ENCODE data around the gene UBAP2.

- no peak for TF ChIP-seq CTCF (IDR thresholded peaks at IDR 0.05; ENCODE audit: low read length)
- TF ChIP-seq EZH2 (IDR thresholded peaks at IDR 0.05; ENCODE audit: borderline replicate concordance, low read length): no peak
Measured at GRCh38 chr9:33934188-33934878, 114.4 kb downstream of the UBAP2 start.

All from OCI-LY1 (cell line).